Measurements from ENCODE around the gene PAPOLA. TPM values are rescaled to one million over a fixed set of nuclear protein-coding genes. Genes with fewer than 3 reads are reported as not detected.

PAPOLA gene
- total and polyA plus RNA-seq, 2 donors (not counting 1 experiment from before 2014, with no cell fraction given): 104 to 324 TPM

DNA sequence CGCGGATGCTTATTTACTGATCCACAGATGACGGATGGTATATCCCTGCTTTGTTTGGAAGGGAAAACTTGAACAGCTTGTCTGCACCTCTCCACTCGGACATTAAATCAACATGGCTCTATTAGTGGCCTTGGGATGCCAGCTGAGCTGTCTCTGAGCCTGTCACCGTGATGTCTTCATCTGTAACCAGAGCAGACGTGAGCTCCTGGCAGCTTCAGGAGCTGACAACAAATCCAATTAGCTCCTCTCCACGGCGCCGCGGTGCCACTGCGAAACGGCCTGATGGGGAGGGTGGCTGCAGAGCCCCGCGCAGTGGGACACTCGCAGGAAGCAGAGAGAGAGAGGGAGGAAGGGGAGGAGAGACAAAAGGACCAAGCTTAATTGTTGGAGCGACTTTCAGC lies 112.3 kb downstream of the PAPOLA start:
- Mint-ChIP-seq H3K27ac (no peak overlapping the region), H3K27me3 (peaks cover 14% of the 10 kb centered on the region), H3K9me3 (ENCODE audit: insufficient read depth) (no peaks in the 10 kb centered on the region), H3K4me3 (no peak overlapping the region), H3K4me1 (no peaks in the 10 kb centered on the region)
- ChIA-PET CTCF (no interaction called here), POLR2A (no interaction called here)
- Histone ChIP-seq H3K9me3 (ENCODE audit: control extremely low read depth in 1 of 3, control insufficient read depth in 2 of 3, insufficient read depth in 1 of 3, low read length in 2 of 3) (no peaks in the 10 kb centered on the region), H3K4me1 (ENCODE audit: control insufficient read depth in 2 of 2, insufficient read depth in 2 of 2, low read length in 2 of 2) (no peaks in the 10 kb centered on the region), H3K4me2 (replicated peaks; ENCODE audit: low read depth, low read length, poor library complexity, severe bottlenecking) (no peak overlapping the region), H3K79me2 (ENCODE audit: control insufficient read depth, insufficient read depth, low read length) (no peaks in the 10 kb centered on the region), H3K27ac (ENCODE audit: low read length in 2 of 2) (no peak overlapping the region), H3K27me3 (replicated peaks in 1 of 4; ENCODE audit: control extremely low read depth in 1 of 4, control insufficient read depth in 3 of 4, insufficient read depth in 4 of 4, low read length in 3 of 4) (peaks cover 0 to 4% (median 1%) of the 10 kb centered on the region in 4 experiments), H3K4me3 (ENCODE audit: control extremely low read depth in 1 of 5, extremely low read depth in 1 of 5, insufficient read depth in 1 of 5, low read depth in 2 of 5, low read length in 4 of 5) (no peak overlapping the region), H2AFZ (ENCODE audit: insufficient read depth, low read depth, low read length, poor library complexity, severe bottlenecking) (no peak overlapping the region), H3K9ac (ENCODE audit: low read length) (no peak overlapping the region), H4K20me1 (ENCODE audit: control insufficient read depth, insufficient read depth, low read length, poor library complexity, severe bottlenecking) (no peaks in the 10 kb centered on the region), H3K36me3 (replicated peaks in 1 of 2; ENCODE audit: control extremely low read depth in 1 of 2, control insufficient read depth in 1 of 2, extremely low read depth in 1 of 2, insufficient read depth in 2 of 2, low read length in 1 of 2) (no peaks in the 10 kb centered on the region)
- intact Hi-C loops (cut with micrococcal nuclease): no loop called here
- WGBS (ENCODE audit: insufficient coverage): 77% methylated on average over 13 of the region's 16 CpGs
- ATAC-seq (ENCODE audit: low read depth) (no peak), DNase-seq (no peak)
- no peak for TF ChIP-seq EZH2 (IDR thresholded peaks at IDR 0.05; ENCODE audit: borderline replicate concordance, insufficient read depth, low read depth, low read length, poor library complexity, severe bottlenecking)
- TF ChIP-seq, protein P1, sequence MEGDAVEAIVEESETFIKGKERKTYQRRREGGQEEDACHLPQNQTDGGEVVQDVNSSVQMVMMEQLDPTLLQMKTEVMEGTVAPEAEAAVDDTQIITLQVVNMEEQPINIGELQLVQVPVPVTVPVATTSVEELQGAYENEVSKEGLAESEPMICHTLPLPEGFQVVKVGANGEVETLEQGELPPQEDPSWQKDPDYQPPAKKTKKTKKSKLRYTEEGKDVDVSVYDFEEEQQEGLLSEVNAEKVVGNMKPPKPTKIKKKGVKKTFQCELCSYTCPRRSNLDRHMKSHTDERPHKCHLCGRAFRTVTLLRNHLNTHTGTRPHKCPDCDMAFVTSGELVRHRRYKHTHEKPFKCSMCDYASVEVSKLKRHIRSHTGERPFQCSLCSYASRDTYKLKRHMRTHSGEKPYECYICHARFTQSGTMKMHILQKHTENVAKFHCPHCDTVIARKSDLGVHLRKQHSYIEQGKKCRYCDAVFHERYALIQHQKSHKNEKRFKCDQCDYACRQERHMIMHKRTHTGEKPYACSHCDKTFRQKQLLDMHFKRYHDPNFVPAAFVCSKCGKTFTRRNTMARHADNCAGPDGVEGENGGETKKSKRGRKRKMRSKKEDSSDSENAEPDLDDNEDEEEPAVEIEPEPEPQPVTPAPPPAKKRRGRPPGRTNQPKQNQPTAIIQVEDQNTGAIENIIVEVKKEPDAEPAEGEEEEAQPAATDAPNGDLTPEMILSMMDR (IDR thresholded peaks at IDR 0.05): no peak

DNA sequence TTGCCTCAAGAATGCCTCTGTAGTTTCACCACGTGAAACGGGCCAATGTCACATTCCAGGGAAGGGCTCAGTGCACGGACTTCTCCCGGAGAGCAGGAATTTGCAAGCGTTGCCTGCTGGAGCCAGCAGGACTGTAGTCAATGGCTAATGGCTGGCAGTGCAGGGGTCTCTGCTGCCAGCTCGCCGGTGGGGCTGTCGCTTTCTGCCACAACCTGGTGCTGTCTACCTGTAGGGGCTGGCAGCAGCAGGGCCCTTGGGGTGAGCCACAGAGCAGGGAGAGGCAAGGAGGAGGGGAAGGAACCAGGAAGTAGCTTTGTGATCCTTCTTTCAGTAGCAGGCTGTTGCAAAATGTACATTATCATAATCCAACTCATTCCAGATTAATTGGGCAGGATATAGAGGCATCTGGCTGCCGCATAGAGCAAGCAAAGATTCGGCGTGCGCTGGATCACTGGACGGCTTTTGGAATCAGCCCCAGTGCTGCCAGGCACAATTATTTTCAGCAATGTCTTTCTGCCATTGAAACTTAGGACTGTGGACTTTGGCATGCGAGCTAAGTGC lies 114.1 kb downstream of the PAPOLA start:
- H3K4me1 ChIP-seq (ENCODE audit: control insufficient read depth in 2 of 2, insufficient read depth in 2 of 2, low read length in 2 of 2): no peaks in the 10 kb centered on the region
- TF ChIP-seq, protein P1 (IDR thresholded peaks at IDR 0.05): no peak
- no peak for TF ChIP-seq EZH2 (IDR thresholded peaks at IDR 0.05; ENCODE audit: borderline replicate concordance, insufficient read depth, low read depth, low read length, poor library complexity, severe bottlenecking)
- Mint-ChIP-seq H3K27me3 (peaks cover 14% of the 10 kb centered on the region), H3K9me3 (ENCODE audit: insufficient read depth) (no peaks in the 10 kb centered on the region), H3K4me3 (no peak overlapping the region), H3K27ac (no peak overlapping the region), H3K4me1 (no peaks in the 10 kb centered on the region)
- H3K4me3 ChIP-seq (ENCODE audit: control extremely low read depth in 1 of 5, extremely low read depth in 1 of 5, insufficient read depth in 1 of 5, low read depth in 2 of 5, low read length in 4 of 5): no peak overlapping the region
- no peak overlapping the region for H2AFZ ChIP-seq (ENCODE audit: insufficient read depth, low read depth, low read length, poor library complexity, severe bottlenecking)
- ATAC-seq (ENCODE audit: low read depth) (no peak), DNase-seq (no peak)
- H4K20me1 ChIP-seq (ENCODE audit: control insufficient read depth, insufficient read depth, low read length, poor library complexity, severe bottlenecking): no peaks in the 10 kb centered on the region
- no peaks in the 10 kb centered on the region for H3K79me2 ChIP-seq (ENCODE audit: control insufficient read depth, insufficient read depth, low read length)
- H3K9ac ChIP-seq (ENCODE audit: low read length): no peak overlapping the region
- ChIA-PET CTCF (no interaction called here), POLR2A (no interaction called here)
- no peak overlapping the region for H3K27ac ChIP-seq (ENCODE audit: low read length in 2 of 2)
- no peaks in the 10 kb centered on the region for H3K36me3 ChIP-seq (replicated peaks in 1 of 2; ENCODE audit: control extremely low read depth in 1 of 2, control insufficient read depth in 1 of 2, extremely low read depth in 1 of 2, insufficient read depth in 2 of 2, low read length in 1 of 2)
- intact Hi-C loops (cut with micrococcal nuclease): no loop called here
- H3K9me3 ChIP-seq (ENCODE audit: control extremely low read depth in 1 of 3, control insufficient read depth in 2 of 3, insufficient read depth in 1 of 3, low read length in 2 of 3): no peaks in the 10 kb centered on the region
- no peak overlapping the region for H3K4me2 ChIP-seq (replicated peaks; ENCODE audit: low read depth, low read length, poor library complexity, severe bottlenecking)
- H3K27me3 ChIP-seq (replicated peaks in 1 of 4; ENCODE audit: control extremely low read depth in 1 of 4, control insufficient read depth in 3 of 4, insufficient read depth in 4 of 4, low read length in 3 of 4): peaks cover 0 to 4% (median 0%) of the 10 kb centered on the region in 4 experiments
- 75% methylated on average over 14 of the region's 14 CpGs for WGBS (ENCODE audit: insufficient coverage)

Other genes with a start within 250 kb of the PAPOLA start
- gene BDKRB1, start 246.2 kb upstream of the PAPOLA start, total RNA-seq: not detected in 2 replicates
- gene BDKRB1, start 246.2 kb upstream of the PAPOLA start, polyA plus RNA-seq: not detected in 2 replicates
- 37.5 and 39.6 TPM in 2 replicates for gene ATG2B, start 139.0 kb upstream of the PAPOLA start, total RNA-seq
- 8.1 and 12.6 TPM in 2 replicates for gene ATG2B, start 139.0 kb upstream of the PAPOLA start, polyA plus RNA-seq
- gene GSKIP, start 138.9 kb upstream of the PAPOLA start, total RNA-seq: 14.9 and 15.8 TPM in 2 replicates
- gene GSKIP, start 138.9 kb upstream of the PAPOLA start, polyA plus RNA-seq: 5.7 and 6.2 TPM in 2 replicates
- gene AK7, start 110.3 kb upstream of the PAPOLA start, total RNA-seq: 0.73 and 1.4 TPM in 2 replicates
- 0.34 TPM in 1 of 2 replicates, not detected in the other for gene AK7, start 110.3 kb upstream of the PAPOLA start, polyA plus RNA-seq